Sigmoid colon (tissue), 4 donors: ENCODE data around the gene HERPUD2.

Source experiments
- EP300 ChIP-seq, 4 donors: sonication (generic); formaldehyde crosslinking; IDR thresholded peaks; one replicate each; pipeline ENCODE4 v1.6.1; 2017; ENCODE audit warnings: antibody characterized with exemption in 4 of 4
- POLR2A ChIP-seq, 2 donors: fragments of 450-650 bp; IDR thresholded peaks; one replicate each; pipeline ENCODE4 v1.6.1; 2016; ENCODE audit warnings: antibody characterized with exemption in 2 of 2, mild to moderate bottlenecking in 2 of 2, moderate library complexity in 2 of 2
- POLR2AphosphoS5 ChIP-seq, 4 donors: sonication (generic); formaldehyde crosslinking; IDR thresholded peaks; one replicate each; pipeline ENCODE4 v1.6.1; 2017; ENCODE audit warnings: antibody characterized with exemption in 4 of 4
- TF ChIP-seq, protein P1 (sequence below), 4 experiments: fragments of 450-650 bp in 3 of 4; fragments of 200-600 bp in 1 of 4; IDR thresholded peaks; one replicate each; pipeline ENCODE4 v1.5.1; 2016 to 2019; ENCODE audit warnings: antibody characterized with exemption in 4 of 4, mild to moderate bottlenecking in 3 of 4, moderate library complexity in 2 of 4

DNA sequence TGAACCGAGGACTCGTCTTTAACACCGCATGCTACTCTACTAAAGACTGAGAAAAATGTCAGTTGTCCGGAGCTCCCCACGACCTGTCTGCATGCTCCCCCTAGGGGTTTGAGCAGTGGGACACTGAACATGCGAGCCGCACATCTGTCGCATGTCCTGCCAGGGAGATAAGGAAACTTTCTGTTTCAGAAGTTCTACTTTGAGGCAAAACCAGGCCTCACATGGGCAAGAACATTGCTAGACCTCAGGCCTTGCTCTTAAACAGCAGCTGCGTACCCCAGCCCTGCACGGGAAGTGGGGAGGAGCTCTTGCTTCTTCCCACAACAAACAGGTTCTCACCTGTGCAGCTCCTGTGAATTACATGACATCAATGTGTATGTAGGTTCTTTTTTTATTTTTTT, 30.3 kb upstream of the HERPUD2 start:
- TF ChIP-seq POLR2A (IDR thresholded peaks at IDR 0.05) (no peak), POLR2AphosphoS5 (IDR thresholded peaks at IDR 0.05) (no peak), EP300 (IDR thresholded peaks at IDR 0.05) (no peak)
- TF ChIP-seq, protein P1, sequence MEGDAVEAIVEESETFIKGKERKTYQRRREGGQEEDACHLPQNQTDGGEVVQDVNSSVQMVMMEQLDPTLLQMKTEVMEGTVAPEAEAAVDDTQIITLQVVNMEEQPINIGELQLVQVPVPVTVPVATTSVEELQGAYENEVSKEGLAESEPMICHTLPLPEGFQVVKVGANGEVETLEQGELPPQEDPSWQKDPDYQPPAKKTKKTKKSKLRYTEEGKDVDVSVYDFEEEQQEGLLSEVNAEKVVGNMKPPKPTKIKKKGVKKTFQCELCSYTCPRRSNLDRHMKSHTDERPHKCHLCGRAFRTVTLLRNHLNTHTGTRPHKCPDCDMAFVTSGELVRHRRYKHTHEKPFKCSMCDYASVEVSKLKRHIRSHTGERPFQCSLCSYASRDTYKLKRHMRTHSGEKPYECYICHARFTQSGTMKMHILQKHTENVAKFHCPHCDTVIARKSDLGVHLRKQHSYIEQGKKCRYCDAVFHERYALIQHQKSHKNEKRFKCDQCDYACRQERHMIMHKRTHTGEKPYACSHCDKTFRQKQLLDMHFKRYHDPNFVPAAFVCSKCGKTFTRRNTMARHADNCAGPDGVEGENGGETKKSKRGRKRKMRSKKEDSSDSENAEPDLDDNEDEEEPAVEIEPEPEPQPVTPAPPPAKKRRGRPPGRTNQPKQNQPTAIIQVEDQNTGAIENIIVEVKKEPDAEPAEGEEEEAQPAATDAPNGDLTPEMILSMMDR (IDR thresholded peaks at IDR 0.05): no peak
